Suprapubic skin (tissue), 4 donors: ENCODE results near the gene NEK5.

ENCODE experiments used
- EP300 ChIP-seq: sonication (generic); formaldehyde crosslinking; IDR thresholded peaks from one replicate; pipeline ENCODE4 v1.6.1; 2017; ENCODE audit warnings: antibody characterized with exemption
- POLR2A ChIP-seq, 2 donors: fragments of 450-650 bp; IDR thresholded peaks; one replicate each; pipeline ENCODE4 v1.6.1; 2017; ENCODE audit warnings: antibody characterized with exemption in 2 of 2, mild to moderate bottlenecking in 2 of 2, moderate library complexity in 2 of 2
- POLR2AphosphoS5 ChIP-seq, 3 donors: sonication (generic); formaldehyde crosslinking; IDR thresholded peaks; one replicate each; pipeline ENCODE4 v1.6.1; 2017; ENCODE audit warnings: antibody characterized with exemption in 3 of 3
- TF ChIP-seq, protein P1 (sequence below), 2 donors: fragments of 200-600 bp in 1 of 2; fragments of 450-650 bp in 1 of 2; sonication (generic) in 1 of 2; IDR thresholded peaks; one replicate each; pipeline ENCODE4 v1.5.1; 2016 to 2019; ENCODE audit warnings: antibody characterized with exemption in 2 of 2, mild to moderate bottlenecking in 1 of 2, moderate library complexity in 1 of 2

GRCh38 chr13:52070929-52071523 lies 57.8 kb downstream of the NEK5 start:
- TF ChIP-seq EP300 (no peak), POLR2AphosphoS5 (IDR thresholded peaks at IDR 0.05) (no peak), POLR2A (IDR thresholded peaks at IDR 0.05) (no peak)
- TF ChIP-seq, protein P1, sequence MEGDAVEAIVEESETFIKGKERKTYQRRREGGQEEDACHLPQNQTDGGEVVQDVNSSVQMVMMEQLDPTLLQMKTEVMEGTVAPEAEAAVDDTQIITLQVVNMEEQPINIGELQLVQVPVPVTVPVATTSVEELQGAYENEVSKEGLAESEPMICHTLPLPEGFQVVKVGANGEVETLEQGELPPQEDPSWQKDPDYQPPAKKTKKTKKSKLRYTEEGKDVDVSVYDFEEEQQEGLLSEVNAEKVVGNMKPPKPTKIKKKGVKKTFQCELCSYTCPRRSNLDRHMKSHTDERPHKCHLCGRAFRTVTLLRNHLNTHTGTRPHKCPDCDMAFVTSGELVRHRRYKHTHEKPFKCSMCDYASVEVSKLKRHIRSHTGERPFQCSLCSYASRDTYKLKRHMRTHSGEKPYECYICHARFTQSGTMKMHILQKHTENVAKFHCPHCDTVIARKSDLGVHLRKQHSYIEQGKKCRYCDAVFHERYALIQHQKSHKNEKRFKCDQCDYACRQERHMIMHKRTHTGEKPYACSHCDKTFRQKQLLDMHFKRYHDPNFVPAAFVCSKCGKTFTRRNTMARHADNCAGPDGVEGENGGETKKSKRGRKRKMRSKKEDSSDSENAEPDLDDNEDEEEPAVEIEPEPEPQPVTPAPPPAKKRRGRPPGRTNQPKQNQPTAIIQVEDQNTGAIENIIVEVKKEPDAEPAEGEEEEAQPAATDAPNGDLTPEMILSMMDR (IDR thresholded peaks at IDR 0.05) = no peak
